AG09309 (cell line): Measurements from ENCODE around the gene LRP8.

ENCODE experiments used
- DNase-seq: peaks from one replicate; pipeline ENCODE4 v3.0.0-alpha.2; 2010; ENCODE audit warnings: low read depth
- H3K4me3 ChIP-seq: 2 replicates; pipeline ENCODE4 v1.5.1; 2011; ENCODE audit warnings: mild to moderate bottlenecking, low read depth, low read length, moderate library complexity; ENCODE audit not compliant: control insufficient read depth
- TF ChIP-seq, protein P1 (sequence below): IDR thresholded peaks from 2 replicates; pipeline ENCODE4 v1.5.1; 2011; ENCODE audit warnings: mild to moderate bottlenecking, low read depth, low read length, inconsistent platforms; ENCODE audit not compliant: insufficient read depth, control insufficient read depth; ENCODE audit errors: missing control alignments

LRP8 gene

DNA sequence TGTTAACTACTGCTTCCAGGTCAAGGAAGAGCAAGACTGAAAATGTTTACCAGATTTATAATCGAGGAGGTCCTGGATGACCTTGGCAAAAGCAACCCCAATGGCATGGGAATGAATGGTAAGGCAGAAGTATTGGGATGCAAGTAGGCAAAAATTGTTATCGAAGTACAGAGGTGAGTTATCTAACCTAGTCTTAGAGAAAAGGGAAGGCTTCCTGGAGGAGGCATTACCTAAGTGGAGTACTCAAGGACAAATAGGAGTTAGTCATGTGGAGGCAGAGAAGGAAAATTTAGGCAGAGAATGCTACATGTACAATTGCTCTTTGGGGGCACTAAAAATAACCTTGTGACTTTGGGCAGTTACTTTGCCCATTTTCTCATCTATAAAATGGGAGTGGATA, 86.0 kb downstream of the LRP8 start:
- TF ChIP-seq, protein P1, sequence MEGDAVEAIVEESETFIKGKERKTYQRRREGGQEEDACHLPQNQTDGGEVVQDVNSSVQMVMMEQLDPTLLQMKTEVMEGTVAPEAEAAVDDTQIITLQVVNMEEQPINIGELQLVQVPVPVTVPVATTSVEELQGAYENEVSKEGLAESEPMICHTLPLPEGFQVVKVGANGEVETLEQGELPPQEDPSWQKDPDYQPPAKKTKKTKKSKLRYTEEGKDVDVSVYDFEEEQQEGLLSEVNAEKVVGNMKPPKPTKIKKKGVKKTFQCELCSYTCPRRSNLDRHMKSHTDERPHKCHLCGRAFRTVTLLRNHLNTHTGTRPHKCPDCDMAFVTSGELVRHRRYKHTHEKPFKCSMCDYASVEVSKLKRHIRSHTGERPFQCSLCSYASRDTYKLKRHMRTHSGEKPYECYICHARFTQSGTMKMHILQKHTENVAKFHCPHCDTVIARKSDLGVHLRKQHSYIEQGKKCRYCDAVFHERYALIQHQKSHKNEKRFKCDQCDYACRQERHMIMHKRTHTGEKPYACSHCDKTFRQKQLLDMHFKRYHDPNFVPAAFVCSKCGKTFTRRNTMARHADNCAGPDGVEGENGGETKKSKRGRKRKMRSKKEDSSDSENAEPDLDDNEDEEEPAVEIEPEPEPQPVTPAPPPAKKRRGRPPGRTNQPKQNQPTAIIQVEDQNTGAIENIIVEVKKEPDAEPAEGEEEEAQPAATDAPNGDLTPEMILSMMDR = no peak
- DNase-seq = no peak
- H3K4me3 ChIP-seq = no peak overlapping the region

DNA sequence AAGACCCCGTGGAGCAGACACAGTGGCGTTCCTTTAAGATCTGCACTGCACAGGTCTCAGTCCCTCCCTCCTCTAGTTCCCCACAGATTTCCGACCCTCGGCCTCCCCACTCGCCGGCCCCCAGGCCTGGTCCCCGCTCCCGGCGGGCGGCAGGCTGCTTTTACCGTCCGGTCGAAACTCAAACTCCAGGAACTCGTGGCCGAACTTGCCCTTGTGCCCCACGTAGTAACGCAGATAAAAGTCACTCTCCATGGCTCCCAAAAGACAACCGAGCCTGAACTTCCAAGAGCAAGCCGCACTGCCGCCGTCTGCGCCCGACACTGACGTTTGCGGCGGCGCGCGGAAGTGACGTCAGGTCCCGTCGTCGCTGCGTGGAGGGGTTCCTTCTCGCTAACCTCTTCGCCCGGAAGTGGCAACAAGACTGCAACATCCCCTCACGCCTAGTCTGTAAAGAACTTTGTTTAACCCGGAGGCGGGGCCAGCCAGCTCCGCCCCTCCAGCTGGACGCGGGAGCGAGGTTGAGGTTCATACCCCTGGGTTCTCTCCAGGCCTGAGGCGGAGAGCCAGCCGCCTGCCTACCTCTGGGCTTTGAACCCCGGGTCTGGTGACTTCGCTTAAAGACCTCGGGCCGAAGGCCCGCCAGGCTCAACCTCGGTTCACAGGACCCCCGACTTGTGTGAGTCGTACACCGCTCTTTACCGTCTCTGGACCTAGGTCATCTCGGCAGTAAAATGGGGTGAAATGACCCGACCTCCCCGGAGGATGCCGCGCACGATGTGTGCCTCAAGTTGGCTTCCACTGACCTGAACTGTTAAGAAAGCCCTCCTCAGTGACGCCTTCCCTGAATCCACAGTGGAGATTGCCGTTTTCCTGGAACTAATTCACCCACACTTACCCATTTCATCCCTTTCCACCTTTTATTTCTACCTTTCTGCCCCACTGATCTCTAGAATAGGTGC, 89.4 kb downstream of the LRP8 start, which contains the start of gene MAGOH:
TSS of gene MAGOH (minus strand) at position 322 of the 959 bp plus-strand sequence. CDS start at position 252, 70 bp downstream.
- DNase-seq = peak; percentile 80
- TF ChIP-seq, protein P1 = no peak
- H3K4me3 ChIP-seq = peak within 1 kb of the TSS; percentile 99

DNA sequence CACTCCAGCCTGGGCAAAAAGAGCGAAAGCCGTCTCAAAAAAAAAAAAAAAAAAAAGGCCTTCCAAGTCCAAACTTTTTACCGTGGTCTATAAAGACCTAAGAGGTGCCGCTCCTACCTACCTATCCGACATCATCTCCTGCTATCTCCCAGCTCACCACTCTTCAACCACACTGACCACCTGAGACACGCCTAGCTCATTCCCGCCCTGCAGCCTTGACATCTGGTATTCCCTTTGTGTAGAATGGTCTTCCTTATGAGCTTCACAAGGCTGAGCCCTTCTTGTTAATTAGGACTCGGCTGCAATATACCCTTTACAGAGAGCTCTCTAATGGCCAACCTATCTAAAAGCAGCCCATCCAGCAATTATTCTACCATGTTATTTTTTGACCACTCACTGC, 90.2 kb downstream of the LRP8 start:
- TF ChIP-seq, protein P1 = no peak
- DNase-seq = no peak
- H3K4me3 ChIP-seq = peak overlapping the region; percentile 99

DNA sequence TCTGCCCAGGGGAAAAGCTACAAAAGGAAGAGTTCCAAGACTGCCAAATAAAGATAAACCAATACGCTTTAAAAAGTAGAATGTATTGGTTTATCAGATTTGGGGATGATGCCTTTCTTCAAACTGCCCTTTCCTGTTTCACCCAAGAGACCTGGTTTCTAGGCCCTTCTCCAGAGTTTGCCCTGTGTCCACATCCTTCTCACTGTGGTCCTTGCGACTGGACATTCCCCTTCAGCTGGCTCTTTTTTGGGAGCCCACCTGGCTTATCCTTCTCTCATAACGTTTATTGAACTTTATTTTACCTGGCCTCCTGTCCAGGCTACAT, 106.9 kb downstream of the LRP8 start:
- no peak for DNase-seq
- TF ChIP-seq, protein P1 = no peak
- peak overlapping the region; percentile 72 for H3K4me3 ChIP-seq

DNA sequence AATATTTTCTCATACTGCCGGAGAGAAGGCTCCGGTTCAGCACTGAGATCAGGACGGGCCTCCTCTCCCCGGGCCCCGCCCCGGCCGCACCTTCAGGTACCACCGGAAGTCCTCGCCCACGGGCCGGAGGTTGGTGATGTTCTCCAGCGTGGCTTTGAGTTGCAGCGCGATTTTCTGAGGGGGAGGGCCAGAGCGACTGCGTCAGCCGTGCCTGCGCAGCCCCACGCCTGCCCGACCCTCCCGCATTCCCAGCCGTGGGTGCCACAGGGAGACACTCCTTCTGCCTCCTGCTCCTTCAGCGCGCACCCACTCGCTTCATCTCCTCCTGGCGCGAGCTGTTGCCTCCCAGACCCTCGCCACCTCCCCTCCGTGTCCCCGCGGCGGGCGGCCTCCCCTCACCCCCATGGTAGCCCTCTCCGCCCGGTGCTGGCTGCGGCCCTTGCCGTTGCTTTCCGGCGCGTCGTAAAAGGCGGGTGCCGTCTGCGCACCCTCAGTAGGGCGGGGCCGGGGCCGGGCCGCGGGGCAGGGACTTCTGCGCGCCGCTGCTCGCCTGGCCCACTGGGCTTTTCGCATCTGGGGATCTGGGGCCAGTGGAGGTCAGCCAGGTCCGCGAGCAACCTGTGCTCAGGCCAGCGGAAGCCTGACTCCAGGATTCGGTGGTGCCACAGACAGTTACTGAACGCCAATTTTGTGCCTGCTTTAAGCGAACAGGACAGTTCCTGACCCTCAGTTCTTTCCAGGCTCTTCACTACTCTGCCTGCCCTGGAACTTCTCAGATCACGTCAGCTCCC, 107.5 kb downstream of the LRP8 start, which contains the start of gene CZIB:
TSS of gene CZIB (minus strand) at position 464 of the 791 bp plus-strand sequence. CDS start at position 405, 59 bp downstream.
- TF ChIP-seq, protein P1 = no peak
- peak; percentile 54 for DNase-seq
- peak within 1 kb of the TSS; percentile 72 for H3K4me3 ChIP-seq

DNA sequence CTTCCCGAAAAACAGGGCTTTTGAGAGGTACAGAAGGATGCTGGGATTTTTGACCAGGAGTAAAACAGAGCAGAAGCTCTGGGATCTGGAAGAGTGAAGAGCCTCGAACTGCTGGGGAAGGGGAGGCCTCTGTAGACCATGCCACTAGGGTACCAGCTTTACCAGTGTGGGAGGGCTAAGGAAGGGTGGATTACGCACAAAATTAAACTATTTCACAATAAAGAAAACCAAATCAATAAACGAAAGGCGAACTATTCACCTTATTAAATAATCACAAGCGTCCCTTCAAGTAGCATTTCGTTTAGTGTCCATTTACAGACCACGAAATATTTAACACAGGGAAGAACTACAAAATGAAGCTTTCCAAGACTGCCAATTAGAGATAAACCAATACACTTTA, 108.2 kb downstream of the LRP8 start:
- TF ChIP-seq, protein P1 = no peak
- no peak for DNase-seq
- peak overlapping the region; percentile 72 for H3K4me3 ChIP-seq
